OCI-LY7 (cell line): Measurements from ENCODE around the gene THSD7A. TPM values are rescaled to one million over a fixed set of nuclear protein-coding genes. Genes with fewer than 3 reads are reported as not detected.

Experiments used
- BruUV-seq: library from RNA; stranded (reverse); fragments of 400-500 nt; replicated peaks from 2 replicates; lab custom pipeline; 2021; lab: Mats Ljungman, UMichigan
- CTCF ChIA-PET: fragments of 300-600 bp; sonication (Branson Sonifier 250); formaldehyde crosslinking; loops from one replicate; lab custom pipeline; 2022; ENCODE audit warnings: antibody characterized with exemption; ENCODE audit not compliant: unreplicated experiment; lab: Charles Lee
- POLR2A ChIA-PET: fragments of 300-600 bp; sonication (Branson Sonifier 250); formaldehyde crosslinking; loops from one replicate; lab custom pipeline; 2022; ENCODE audit warnings: antibody characterized with exemption; lab: Charles Lee
- DNase-seq: peaks from one replicate; pipeline ENCODE4 v3.0.0-alpha.2; 2015; ENCODE audit warnings: low spot score
- H2AFZ ChIP-seq: fragments of 200-600 bp; sonication (generic), shearing (Covaris generic); 2 replicates; pipeline ENCODE4 v1.6.1; 2014; ENCODE audit warnings: mild to moderate bottlenecking, antibody characterized with exemption, low read length, moderate library complexity
- H3K27ac ChIP-seq: fragments of 200-600 bp; sonication (generic); 2 replicates; pipeline ENCODE4 v1.5.1; 2014; ENCODE audit warnings: mixed run types, low read depth, mild to moderate bottlenecking, moderate library complexity, low read length, inconsistent platforms; ENCODE audit not compliant: poor library complexity, severe bottlenecking
- H3K36me3 ChIP-seq: fragments of 200-600 bp; sonication (generic); 2 replicates; pipeline ENCODE4 v1.6.1; 2014; ENCODE audit warnings: mild to moderate bottlenecking, antibody characterized with exemption, low read length, moderate library complexity, mixed read lengths; ENCODE audit not compliant: insufficient read depth
- H3K4me1 ChIP-seq: fragments of 200-600 bp; sonication (generic); 2 replicates; pipeline ENCODE4 v1.5.1; 2014; ENCODE audit warnings: mild to moderate bottlenecking, low read length; ENCODE audit not compliant: insufficient read depth, poor library complexity, severe bottlenecking
- H3K4me2 ChIP-seq: fragments of 200-600 bp; sonication (generic); 2 replicates; pipeline ENCODE4 v1.6.1; 2014; ENCODE audit warnings: mild to moderate bottlenecking, low read length
- H3K4me3 ChIP-seq: fragments of 200-600 bp; sonication (generic); 2 replicates; pipeline ENCODE4 v1.5.1; 2014; ENCODE audit warnings: mild to moderate bottlenecking, low read depth, low read length; ENCODE audit not compliant: poor library complexity, severe bottlenecking
- H3K79me2 ChIP-seq: fragments of 200-600 bp; sonication (generic); 2 replicates; pipeline ENCODE4 v1.6.1; 2016; ENCODE audit warnings: low read depth, mild to moderate bottlenecking, low read length, moderate library complexity, mixed read lengths; ENCODE audit not compliant: insufficient read depth
- H3K9me2 ChIP-seq: fragments of 200-600 bp; sonication (generic); 2 replicates; pipeline ENCODE4 v1.6.1; 2016; ENCODE audit warnings: mild to moderate bottlenecking, low read length, mixed read lengths; ENCODE audit not compliant: insufficient read depth
- H3K9me3 ChIP-seq: fragments of 200-600 bp; sonication (generic); 2 replicates; pipeline ENCODE4 v1.6.1; 2014; ENCODE audit warnings: mild to moderate bottlenecking, mixed run types, low read length, mixed read lengths
- H4K20me1 ChIP-seq: fragments of 200-600 bp; sonication (generic); 2 replicates; pipeline ENCODE4 v1.6.1; 2014; ENCODE audit warnings: mild to moderate bottlenecking, antibody characterized with exemption, low read length, moderate library complexity, mixed read lengths; ENCODE audit not compliant: insufficient read depth
- EZH2phosphoT487 ChIP-seq: fragments of 200-600 bp; sonication (generic); IDR thresholded peaks from 2 replicates; pipeline ENCODE4 v1.6.1; 2018; ENCODE audit warnings: low read depth, borderline replicate concordance, mild to moderate bottlenecking, mixed run types, antibody characterized with exemption, low read length, moderate library complexity, mixed read lengths
- intact Hi-C: fragments of 100-400 bp; cut with micrococcal nuclease; formaldehyde crosslinking; loops from one replicate; pipeline ENCODE4 v1.10.0; 2022; ENCODE audit not compliant: unreplicated experiment
- total RNA-seq, 2 experiments: library from RNA; depleted of rRNA in 1 of 2; stranded (reverse); fragments of >200 nt in 1 of 2; shearing (Covaris generic) in 1 of 2; gene quantifications; 2 replicates each; pipeline ENCODE4 v1.2.3, GENCODE V29; 2014 to 2022
- TF ChIP-seq, protein P1 (sequence below): fragments of 200-600 bp; sonication (generic); conservative IDR thresholded peaks from 2 replicates; pipeline ENCODE4 v1.5.1; 2014; ENCODE audit warnings: mild to moderate bottlenecking, antibody characterized with exemption, low read length, moderate library complexity, mixed read lengths

The THSD7A gene
- total RNA-seq, 2 experiments from 2014 or later = 0.13 TPM; not detected in 1

DNA sequence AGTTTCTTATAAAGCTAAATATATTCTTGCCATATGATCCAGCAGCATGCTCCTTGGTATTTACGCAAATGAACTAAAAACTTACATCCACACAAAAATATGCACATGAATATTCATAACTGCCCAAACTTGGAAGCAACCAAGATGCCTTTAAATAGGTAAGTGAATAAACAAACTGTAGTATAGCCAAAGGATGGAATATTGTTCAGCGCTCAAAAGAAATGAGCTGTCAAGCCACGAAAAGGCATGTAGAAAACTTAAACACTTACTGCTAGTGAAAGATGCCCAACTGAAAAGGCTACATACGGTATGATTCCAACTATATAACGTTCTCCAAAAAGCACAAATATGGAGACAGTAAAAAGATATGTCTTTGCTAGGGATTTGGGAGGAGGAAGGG lies 12.7 kb downstream of the THSD7A start:
- intact Hi-C loops = no loop called here
- H3K4me1 ChIP-seq = no peaks in the 10 kb centered on the region
- H4K20me1 ChIP-seq = no peaks in the 10 kb centered on the region
- H3K4me2 ChIP-seq = no peak overlapping the region
- H3K79me2 ChIP-seq = no peaks in the 10 kb centered on the region
- no peaks in the 10 kb centered on the region for H3K9me2 ChIP-seq
- no TSS peak for BruUV-seq
- no peak for TF ChIP-seq EZH2phosphoT487
- TF ChIP-seq, protein P1, sequence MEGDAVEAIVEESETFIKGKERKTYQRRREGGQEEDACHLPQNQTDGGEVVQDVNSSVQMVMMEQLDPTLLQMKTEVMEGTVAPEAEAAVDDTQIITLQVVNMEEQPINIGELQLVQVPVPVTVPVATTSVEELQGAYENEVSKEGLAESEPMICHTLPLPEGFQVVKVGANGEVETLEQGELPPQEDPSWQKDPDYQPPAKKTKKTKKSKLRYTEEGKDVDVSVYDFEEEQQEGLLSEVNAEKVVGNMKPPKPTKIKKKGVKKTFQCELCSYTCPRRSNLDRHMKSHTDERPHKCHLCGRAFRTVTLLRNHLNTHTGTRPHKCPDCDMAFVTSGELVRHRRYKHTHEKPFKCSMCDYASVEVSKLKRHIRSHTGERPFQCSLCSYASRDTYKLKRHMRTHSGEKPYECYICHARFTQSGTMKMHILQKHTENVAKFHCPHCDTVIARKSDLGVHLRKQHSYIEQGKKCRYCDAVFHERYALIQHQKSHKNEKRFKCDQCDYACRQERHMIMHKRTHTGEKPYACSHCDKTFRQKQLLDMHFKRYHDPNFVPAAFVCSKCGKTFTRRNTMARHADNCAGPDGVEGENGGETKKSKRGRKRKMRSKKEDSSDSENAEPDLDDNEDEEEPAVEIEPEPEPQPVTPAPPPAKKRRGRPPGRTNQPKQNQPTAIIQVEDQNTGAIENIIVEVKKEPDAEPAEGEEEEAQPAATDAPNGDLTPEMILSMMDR = no peak
- ChIA-PET CTCF (no interaction called here), POLR2A (interaction anchor here (0.7 kb wide), 1 partner anchor 354 kb away, joined by 4 read pairs; no protein-coding TSS in a partner anchor)
- H3K4me3 ChIP-seq = no peak overlapping the region
- no peak overlapping the region for H3K27ac ChIP-seq
- no peaks in the 10 kb centered on the region for H3K9me3 ChIP-seq
- no peak for DNase-seq
- H3K36me3 ChIP-seq = no peaks in the 10 kb centered on the region
- no peak overlapping the region for H2AFZ ChIP-seq

GRCh38 chr7:11818281-11818680 lies 13.7 kb downstream of the THSD7A start:
- no peaks in the 10 kb centered on the region for H3K36me3 ChIP-seq
- H2AFZ ChIP-seq = no peak overlapping the region
- TF ChIP-seq, protein P1 = no peak
- no peak for TF ChIP-seq EZH2phosphoT487
- POLR2A ChIA-PET = no interaction called here
- H3K4me3 ChIP-seq = no peak overlapping the region
- H3K27ac ChIP-seq = no peak overlapping the region
- no peaks in the 10 kb centered on the region for H4K20me1 ChIP-seq
- H3K4me2 ChIP-seq = no peak overlapping the region
- DNase-seq = no peak
- H3K4me1 ChIP-seq = no peaks in the 10 kb centered on the region
- H3K9me3 ChIP-seq = no peaks in the 10 kb centered on the region
- H3K79me2 ChIP-seq = no peaks in the 10 kb centered on the region
- BruUV-seq = no TSS peak
- no peaks in the 10 kb centered on the region for H3K9me2 ChIP-seq
- CTCF ChIA-PET = no interaction called here
- intact Hi-C loops = no loop called here

- no TSS peak for BruUV-seq
- Histone ChIP-seq H3K36me3 (no peaks in the 10 kb centered on the region), H2AFZ (no peak overlapping the region), H3K4me1 (no peaks in the 10 kb centered on the region), H3K79me2 (no peaks in the 10 kb centered on the region), H3K4me3 (no peak overlapping the region), H3K9me2 (no peaks in the 10 kb centered on the region), H3K9me3 (no peaks in the 10 kb centered on the region), H4K20me1 (no peaks in the 10 kb centered on the region), H3K27ac (no peak overlapping the region), H3K4me2 (no peak overlapping the region)
- CTCF ChIA-PET = no interaction called here
- intact Hi-C loops = no loop called here
- TF ChIP-seq, protein P1 = no peak
- TF ChIP-seq EZH2phosphoT487 = no peak
- no peak for DNase-seq
- POLR2A ChIA-PET = no interaction called here
Measured at GRCh38 chr7:11817111-11817740, 14.8 kb downstream of the THSD7A start.
